ENCODE data around the gene BLOC1S4. TPM values are rescaled to one million over a fixed set of nuclear protein-coding genes. Genes with fewer than 3 reads are reported as not detected.
A peak's percentile ranks its signal among the peaks of the same experiment; 100 is the strongest.

BLOC1S4 gene
- total and polyA plus RNA-seq, 2 experiments from 2014 or later: 23.9 to 35.2 TPM

- no peak for DNase-seq (ENCODE audit: low spot score)
- 0 out of 2 replicates have a peak overlapping the region, but pooled peaks have one; percentile 50 for H3K27ac ChIP-seq (ENCODE audit: low read depth)
- no peak for TF ChIP-seq POLR2AphosphoS5 (IDR thresholded peaks at IDR 0.05; ENCODE audit: low read depth)
- no peak for TF ChIP-seq REST (IDR thresholded peaks at IDR 0.05; ENCODE audit: unreplicated experiment)
- no peak for TF ChIP-seq CREB1 (CRISPR knock-in tag; IDR thresholded peaks at IDR 0.05; ENCODE audit: low read depth)
- TF ChIP-seq CTCF (conservative IDR thresholded peaks at IDR 0.05; ENCODE audit: low read depth in 2 of 2): no peak
- TF ChIP-seq ZNF114 (CRISPR knock-in tag; IDR thresholded peaks at IDR 0.05): no peak
- TF ChIP-seq EZH2phosphoT487 (IDR thresholded peaks at IDR 0.05; ENCODE audit: unreplicated experiment): no peak
- TF ChIP-seq EZH2 (IDR thresholded peaks at IDR 0.05; ENCODE audit: low read depth, unreplicated experiment): no peak
Measured at GRCh38 chr4:6695660-6696610, 20.0 kb upstream of the BLOC1S4 start.

GRCh38 chr4:6696611-6697010 lies 19.4 kb upstream of the BLOC1S4 start:
- Histone ChIP-seq H3K27ac (ENCODE audit: low read depth) (no peak overlapping the region), H3K4me3 (no peak overlapping the region), H3K4me1 (ENCODE audit: insufficient read depth) (no peaks in the 10 kb centered on the region), H3K9me2 (ENCODE audit: insufficient read depth) (no peaks in the 10 kb centered on the region), H3F3A (replicated peaks; ENCODE audit: low read depth) (no peaks in the 10 kb centered on the region), H2AFZ (no peak overlapping the region), H3K79me2 (replicated peaks; ENCODE audit: insufficient read depth) (peaks cover 10% of the 10 kb centered on the region; the same call in 1 of the 2 replicates), H3K27me3 (ENCODE audit: insufficient read depth) (no peaks in the 10 kb centered on the region), H3K4me2 (no peak overlapping the region), H4K20me1 (replicated peaks; ENCODE audit: insufficient read depth) (no peaks in the 10 kb centered on the region; the same call in 1 of the 2 replicates), H3K36me3 (ENCODE audit: insufficient read depth) (peaks cover 7% of the 10 kb centered on the region; the same call in 1 of the 2 replicates)
- H3K27ac Mint-ChIP-seq: peak overlapping the region; percentile 3; the same call in 1 of the 2 replicates
- peaks cover 11% of the 10 kb centered on the region; the same call in 2 of the 3 replicates for H3K4me1 Mint-ChIP-seq
- DNase-seq (ENCODE audit: low spot score) (no peak), ATAC-seq (no peak)
- no peak overlapping the region for H3K4me3 Mint-ChIP-seq
- peaks cover 16% of the 10 kb centered on the region; the same call in 1 of the 3 replicates for H3K36me3 Mint-ChIP-seq (ENCODE audit: low read depth)
- H3K9me3 Mint-ChIP-seq: no peaks in the 10 kb centered on the region
- H3K27me3 Mint-ChIP-seq (ENCODE audit: insufficient read depth, low read depth, poor library complexity): peaks cover 5% of the 10 kb centered on the region
- TF ChIP-seq ZNF462 (CRISPR knock-in tag; IDR thresholded peaks at IDR 0.05): no peak

More at GRCh38 chr4:6695660-6696610, 20.0 kb upstream of the BLOC1S4 start:
- Mint-ChIP-seq H3K27ac (peak overlapping the region; percentile 3; the same call in 1 of the 2 replicates), H3K4me3 (no peak overlapping the region), H3K27me3 (ENCODE audit: insufficient read depth, low read depth, poor library complexity) (peaks cover 5% of the 10 kb centered on the region), H3K4me1 (peaks cover 11% of the 10 kb centered on the region; the same call in 2 of the 3 replicates), H3K9me3 (no peaks in the 10 kb centered on the region), H3K36me3 (ENCODE audit: low read depth) (peaks cover 11% of the 10 kb centered on the region; the same call in 1 of the 3 replicates)
- Histone ChIP-seq H3K4me2 (no peak overlapping the region), H3K79me2 (replicated peaks; ENCODE audit: insufficient read depth) (peaks cover 10% of the 10 kb centered on the region; the same call in 1 of the 2 replicates), H3K36me3 (ENCODE audit: insufficient read depth) (peaks cover 7% of the 10 kb centered on the region; the same call in 1 of the 2 replicates), H3K4me1 (ENCODE audit: insufficient read depth) (no peaks in the 10 kb centered on the region), H3K9me2 (ENCODE audit: insufficient read depth) (no peaks in the 10 kb centered on the region), H4K20me1 (replicated peaks; ENCODE audit: insufficient read depth) (no peaks in the 10 kb centered on the region; the same call in 1 of the 2 replicates), H2AFZ (no peak overlapping the region), H3F3A (replicated peaks; ENCODE audit: low read depth) (no peaks in the 10 kb centered on the region), H3K27me3 (ENCODE audit: insufficient read depth) (no peaks in the 10 kb centered on the region), H3K4me3 (no peak overlapping the region)
- peak; percentile 60 for ATAC-seq

Data from GM23338 (cell line).